ENCODE data around the gene POLE3. TPM values are rescaled to one million over a fixed set of nuclear protein-coding genes. Genes with fewer than 3 reads are reported as not detected.

The POLE3 gene
- total and polyA plus RNA-seq, 9 of the 15 experiments (the other 6 are each of a cell fraction or from before 2014, with no cell fraction given), result 52.6 to 179 (median 110) TPM

DNA sequence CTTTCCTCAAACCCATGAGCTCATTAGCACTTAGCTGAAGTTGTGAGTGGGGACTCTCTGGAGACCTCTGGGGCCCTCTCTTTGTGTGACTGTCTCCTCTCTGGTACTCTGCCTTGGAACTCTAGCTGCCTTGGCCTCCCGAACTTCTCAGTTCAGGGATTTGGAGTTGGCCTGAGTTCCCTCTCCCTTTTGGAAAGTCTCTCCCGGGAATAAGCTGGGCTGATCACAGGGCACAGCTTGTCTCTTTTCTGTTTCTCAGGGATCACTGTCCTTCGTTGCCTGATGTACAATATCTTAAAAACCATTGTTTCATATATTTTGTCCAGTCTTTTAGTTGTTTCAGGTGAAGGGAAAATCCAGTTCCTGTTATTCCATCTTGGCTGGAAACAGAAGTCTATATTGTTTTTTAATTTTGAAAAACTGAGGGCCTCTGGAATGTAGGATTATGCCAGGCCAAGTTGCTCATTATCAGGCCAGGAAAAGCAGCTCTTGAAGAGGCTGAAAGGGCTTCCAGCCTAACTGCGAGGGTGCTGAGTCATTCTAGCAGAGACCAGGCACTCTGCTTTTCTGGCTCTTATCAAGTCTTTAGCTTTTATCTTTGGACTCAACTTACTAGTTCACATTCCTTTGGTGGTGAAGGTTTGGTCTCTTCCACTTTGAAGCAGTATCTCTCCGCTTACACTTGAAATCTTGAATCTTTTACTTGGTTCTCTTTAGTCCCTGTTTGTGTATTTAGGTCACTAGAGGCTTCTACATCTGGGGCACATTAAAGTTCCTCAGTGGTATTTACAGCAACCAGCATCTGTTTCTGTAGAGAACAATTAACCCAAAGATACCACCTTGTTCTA lies 44.7 kb upstream of the POLE3 start (continued):
- TF ChIP-seq KDM1A (IDR thresholded peaks at IDR 0.05) (peak; percentile 85; a peak in 3 of 4 replicates), ELF2 (CRISPR knock-in tag; IDR thresholded peaks at IDR 0.05) (no peak), ZNF232 (CRISPR knock-in tag; IDR thresholded peaks at IDR 0.05) (no peak), HNRNPK (IDR thresholded peaks at IDR 0.05; ENCODE audit: low read depth, low read length, poor library complexity, severe bottlenecking) (no peak), NFXL1 (CRISPR knock-in tag; IDR thresholded peaks at IDR 0.05) (no peak), THAP12 (CRISPR knock-in tag; IDR thresholded peaks at IDR 0.05) (no peak), GABPB2 (CRISPR knock-in tag; conservative IDR thresholded peaks at IDR 0.05) (no peak), ZNF644 (tag; IDR thresholded peaks at IDR 0.05; ENCODE audit: low read depth) (no peak), PCBP1 (IDR thresholded peaks at IDR 0.05; ENCODE audit: low read depth, low read length, poor library complexity, severe bottlenecking) (no peak), DNMT1 (IDR thresholded peaks at IDR 0.05) (no peak), LARP7 (IDR thresholded peaks at IDR 0.05) (no peak), MCM7 (IDR thresholded peaks at IDR 0.05) (no peak), MCM2 (IDR thresholded peaks at IDR 0.05; ENCODE audit: low read depth) (no peak), PRPF4 (IDR thresholded peaks at IDR 0.05; ENCODE audit: insufficient read depth, low read depth, low read length, poor library complexity, severe bottlenecking) (no peak), HNRNPL (IDR thresholded peaks at IDR 0.05; ENCODE audit: low read depth, low read length) (no peak), MXD1 (CRISPR knock-in tag; IDR thresholded peaks at IDR 0.05; ENCODE audit: borderline replicate concordance, poor library complexity, severe bottlenecking) (no peak), SMARCB1 (IDR thresholded peaks at IDR 0.05; ENCODE audit: insufficient read length, low read depth) (no peak)
- TF ChIP-seq, protein P1, sequence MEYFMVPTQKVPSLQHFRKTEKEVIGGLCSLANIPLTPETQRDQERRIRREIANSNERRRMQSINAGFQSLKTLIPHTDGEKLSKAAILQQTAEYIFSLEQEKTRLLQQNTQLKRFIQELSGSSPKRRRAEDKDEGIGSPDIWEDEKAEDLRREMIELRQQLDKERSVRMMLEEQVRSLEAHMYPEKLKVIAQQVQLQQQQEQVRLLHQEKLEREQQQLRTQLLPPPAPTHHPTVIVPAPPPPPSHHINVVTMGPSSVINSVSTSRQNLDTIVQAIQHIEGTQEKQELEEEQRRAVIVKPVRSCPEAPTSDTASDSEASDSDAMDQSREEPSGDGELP (CRISPR knock-in tag; IDR thresholded peaks at IDR 0.05; ENCODE audit: borderline replicate concordance), result no peak
- TF ChIP-seq, protein P2, sequence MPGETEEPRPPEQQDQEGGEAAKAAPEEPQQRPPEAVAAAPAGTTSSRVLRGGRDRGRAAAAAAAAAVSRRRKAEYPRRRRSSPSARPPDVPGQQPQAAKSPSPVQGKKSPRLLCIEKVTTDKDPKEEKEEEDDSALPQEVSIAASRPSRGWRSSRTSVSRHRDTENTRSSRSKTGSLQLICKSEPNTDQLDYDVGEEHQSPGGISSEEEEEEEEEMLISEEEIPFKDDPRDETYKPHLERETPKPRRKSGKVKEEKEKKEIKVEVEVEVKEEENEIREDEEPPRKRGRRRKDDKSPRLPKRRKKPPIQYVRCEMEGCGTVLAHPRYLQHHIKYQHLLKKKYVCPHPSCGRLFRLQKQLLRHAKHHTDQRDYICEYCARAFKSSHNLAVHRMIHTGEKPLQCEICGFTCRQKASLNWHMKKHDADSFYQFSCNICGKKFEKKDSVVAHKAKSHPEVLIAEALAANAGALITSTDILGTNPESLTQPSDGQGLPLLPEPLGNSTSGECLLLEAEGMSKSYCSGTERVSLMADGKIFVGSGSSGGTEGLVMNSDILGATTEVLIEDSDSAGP (CRISPR knock-in tag; IDR thresholded peaks at IDR 0.05), result no peak
- TF ChIP-seq, protein P3, sequence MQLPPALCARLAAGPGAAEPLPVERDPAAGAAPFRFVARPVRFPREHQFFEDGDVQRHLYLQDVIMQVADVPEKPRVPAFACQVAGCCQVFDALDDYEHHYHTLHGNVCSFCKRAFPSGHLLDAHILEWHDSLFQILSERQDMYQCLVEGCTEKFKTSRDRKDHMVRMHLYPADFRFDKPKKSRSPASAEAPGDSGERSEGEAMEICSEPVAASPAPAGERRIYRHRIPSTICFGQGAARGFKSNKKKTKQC (CRISPR knock-in tag; IDR thresholded peaks at IDR 0.05), result no peak
- TF ChIP-seq, protein P4, sequence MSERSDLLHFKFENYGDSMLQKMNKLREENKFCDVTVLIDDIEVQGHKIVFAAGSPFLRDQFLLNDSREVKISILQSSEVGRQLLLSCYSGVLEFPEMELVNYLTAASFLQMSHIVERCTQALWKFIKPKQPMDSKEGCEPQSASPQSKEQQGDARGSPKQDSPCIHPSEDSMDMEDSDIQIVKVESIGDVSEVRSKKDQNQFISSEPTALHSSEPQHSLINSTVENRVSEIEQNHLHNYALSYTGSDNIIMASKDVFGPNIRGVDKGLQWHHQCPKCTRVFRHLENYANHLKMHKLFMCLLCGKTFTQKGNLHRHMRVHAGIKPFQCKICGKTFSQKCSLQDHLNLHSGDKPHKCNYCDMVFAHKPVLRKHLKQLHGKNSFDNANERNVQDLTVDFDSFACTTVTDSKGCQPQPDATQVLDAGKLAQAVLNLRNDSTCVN (CRISPR knock-in tag; IDR thresholded peaks at IDR 0.05), result no peak
